ENCODE results near the gene SHBG.

DNA sequence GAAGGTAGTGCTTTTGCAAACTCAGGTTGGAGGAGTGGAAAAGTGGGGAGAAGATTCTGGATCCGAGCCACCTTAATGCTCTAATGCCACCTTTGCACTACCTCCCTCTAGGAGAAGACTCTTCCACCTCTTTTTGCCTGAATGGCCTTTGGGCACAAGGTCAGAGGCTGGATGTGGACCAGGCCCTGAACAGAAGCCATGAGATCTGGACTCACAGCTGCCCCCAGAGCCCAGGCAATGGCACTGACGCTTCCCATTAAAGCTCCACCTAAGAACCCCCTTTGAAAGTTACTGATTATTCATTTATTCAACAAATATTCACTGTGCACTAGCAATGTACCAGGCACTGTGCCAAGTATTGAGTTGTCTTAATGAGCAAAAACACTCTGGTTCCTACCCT, 3.2 kb downstream of the SHBG start:
- no peak for TF ChIP-seq POLR2AphosphoS5 (IDR thresholded peaks at IDR 0.05)
- TF ChIP-seq, protein P1, sequence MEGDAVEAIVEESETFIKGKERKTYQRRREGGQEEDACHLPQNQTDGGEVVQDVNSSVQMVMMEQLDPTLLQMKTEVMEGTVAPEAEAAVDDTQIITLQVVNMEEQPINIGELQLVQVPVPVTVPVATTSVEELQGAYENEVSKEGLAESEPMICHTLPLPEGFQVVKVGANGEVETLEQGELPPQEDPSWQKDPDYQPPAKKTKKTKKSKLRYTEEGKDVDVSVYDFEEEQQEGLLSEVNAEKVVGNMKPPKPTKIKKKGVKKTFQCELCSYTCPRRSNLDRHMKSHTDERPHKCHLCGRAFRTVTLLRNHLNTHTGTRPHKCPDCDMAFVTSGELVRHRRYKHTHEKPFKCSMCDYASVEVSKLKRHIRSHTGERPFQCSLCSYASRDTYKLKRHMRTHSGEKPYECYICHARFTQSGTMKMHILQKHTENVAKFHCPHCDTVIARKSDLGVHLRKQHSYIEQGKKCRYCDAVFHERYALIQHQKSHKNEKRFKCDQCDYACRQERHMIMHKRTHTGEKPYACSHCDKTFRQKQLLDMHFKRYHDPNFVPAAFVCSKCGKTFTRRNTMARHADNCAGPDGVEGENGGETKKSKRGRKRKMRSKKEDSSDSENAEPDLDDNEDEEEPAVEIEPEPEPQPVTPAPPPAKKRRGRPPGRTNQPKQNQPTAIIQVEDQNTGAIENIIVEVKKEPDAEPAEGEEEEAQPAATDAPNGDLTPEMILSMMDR (IDR thresholded peaks at IDR 0.05), result no peak

All from transverse colon (tissue), 4 donors.